C4-2B (cell line): Measurements from ENCODE around the gene SPATA13.
"Not testable (repeated sequence)": the region's sequence is repeated elsewhere in the genome, so short reads cannot be mapped to it uniquely, and the experiment has no call there.

Experiments
- H3K27ac ChIP-seq: fragments of 450-650 bp; 2 replicates; pipeline ENCODE4 v1.5.1; 2017
- ZFX ChIP-seq: fragments of 450-650 bp; IDR thresholded peaks from 2 replicates; pipeline ENCODE4 v1.6.1; 2017
- TF ChIP-seq, protein P1 (sequence below): fragments of 450-650 bp; conservative IDR thresholded peaks from 2 replicates; pipeline ENCODE4 v1.5.1; 2017; ENCODE audit warnings: mild to moderate bottlenecking

Gene SPATA13

DNA sequence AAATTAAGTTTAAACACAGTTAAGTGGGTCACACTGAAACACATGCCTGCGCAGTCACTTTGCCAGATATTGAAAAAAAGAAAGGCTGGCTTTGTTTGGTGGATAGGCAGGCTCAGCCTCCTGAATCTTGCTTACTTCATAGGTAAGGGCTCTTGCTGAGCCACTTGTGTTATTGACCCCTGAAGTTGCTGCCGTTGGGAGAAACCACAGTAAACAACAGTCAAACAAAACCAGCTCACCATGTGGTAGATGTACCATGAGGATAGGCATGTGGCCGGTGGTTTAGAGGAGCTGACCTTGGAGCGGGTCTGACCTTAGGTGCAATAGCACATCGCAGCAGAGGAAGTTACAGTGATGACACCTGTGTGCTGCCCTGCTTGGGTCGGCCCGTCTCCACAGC, 52.2 kb downstream of the SPATA13 start:
- H3K27ac ChIP-seq = no peak overlapping the region
- no peak for TF ChIP-seq ZFX
- TF ChIP-seq, protein P1, sequence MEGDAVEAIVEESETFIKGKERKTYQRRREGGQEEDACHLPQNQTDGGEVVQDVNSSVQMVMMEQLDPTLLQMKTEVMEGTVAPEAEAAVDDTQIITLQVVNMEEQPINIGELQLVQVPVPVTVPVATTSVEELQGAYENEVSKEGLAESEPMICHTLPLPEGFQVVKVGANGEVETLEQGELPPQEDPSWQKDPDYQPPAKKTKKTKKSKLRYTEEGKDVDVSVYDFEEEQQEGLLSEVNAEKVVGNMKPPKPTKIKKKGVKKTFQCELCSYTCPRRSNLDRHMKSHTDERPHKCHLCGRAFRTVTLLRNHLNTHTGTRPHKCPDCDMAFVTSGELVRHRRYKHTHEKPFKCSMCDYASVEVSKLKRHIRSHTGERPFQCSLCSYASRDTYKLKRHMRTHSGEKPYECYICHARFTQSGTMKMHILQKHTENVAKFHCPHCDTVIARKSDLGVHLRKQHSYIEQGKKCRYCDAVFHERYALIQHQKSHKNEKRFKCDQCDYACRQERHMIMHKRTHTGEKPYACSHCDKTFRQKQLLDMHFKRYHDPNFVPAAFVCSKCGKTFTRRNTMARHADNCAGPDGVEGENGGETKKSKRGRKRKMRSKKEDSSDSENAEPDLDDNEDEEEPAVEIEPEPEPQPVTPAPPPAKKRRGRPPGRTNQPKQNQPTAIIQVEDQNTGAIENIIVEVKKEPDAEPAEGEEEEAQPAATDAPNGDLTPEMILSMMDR = no peak

DNA sequence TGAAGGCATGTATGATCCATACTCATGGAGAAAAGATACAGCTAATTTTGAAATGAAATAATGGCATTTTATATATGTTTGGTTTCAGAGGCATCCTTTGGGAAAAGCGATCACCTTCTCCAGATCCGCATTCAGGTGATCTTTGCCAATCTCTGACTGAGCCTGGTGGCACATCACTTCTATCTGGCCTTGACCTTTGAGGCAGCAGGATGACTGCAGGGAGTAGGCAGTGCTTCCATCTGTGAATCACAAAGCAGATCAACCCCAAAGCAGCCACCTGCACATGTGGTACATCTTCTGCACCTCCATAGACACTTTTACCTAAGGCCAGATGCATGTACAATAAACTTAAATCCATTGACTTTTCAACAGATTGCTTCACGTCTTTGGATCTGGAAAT, 53.4 kb downstream of the SPATA13 start:
- H3K27ac ChIP-seq = no peak overlapping the region
- TF ChIP-seq ZFX = no peak

DNA sequence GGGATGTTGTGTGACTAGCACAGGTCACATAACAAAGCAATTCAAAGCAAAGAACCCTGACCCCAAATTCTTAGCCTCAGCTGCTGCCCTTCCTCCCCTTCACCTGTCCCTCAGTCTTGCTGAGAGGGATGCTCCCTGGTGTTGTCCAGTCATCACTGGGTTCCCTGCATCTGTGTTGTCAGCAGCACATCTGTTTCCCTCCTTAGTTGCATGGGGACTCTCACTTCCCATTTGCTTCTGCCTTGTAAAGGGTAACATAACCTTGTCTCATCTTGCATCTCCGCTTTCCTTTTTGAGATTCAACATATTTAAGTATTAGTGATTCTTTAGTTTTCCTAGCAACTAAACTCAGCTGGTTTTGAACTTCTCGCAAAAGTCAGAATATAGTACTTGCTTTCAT, 54.0 kb downstream of the SPATA13 start:
- TF ChIP-seq, protein P1 = no peak
- no peak for TF ChIP-seq ZFX
- H3K27ac ChIP-seq = peak overlapping the region; percentile 62

DNA sequence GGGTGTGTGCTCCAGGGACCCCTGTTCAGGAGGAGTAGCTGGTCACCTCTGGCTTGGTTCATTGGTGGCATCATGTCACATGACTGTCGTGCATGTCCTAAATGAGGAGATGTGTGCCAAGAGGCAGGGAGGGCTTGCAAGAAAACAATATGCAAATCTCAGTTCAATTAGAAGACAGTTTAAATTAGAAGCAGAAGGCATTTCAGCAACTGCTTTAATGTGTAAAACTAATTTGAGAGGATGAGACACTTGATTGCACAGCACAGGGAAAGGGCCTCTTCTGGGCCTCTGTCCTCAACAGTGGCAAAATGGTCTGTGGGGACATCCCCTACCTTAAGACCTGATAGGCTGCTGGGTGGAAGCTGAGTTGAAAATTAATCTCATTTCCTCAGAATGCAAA, 54.6 kb downstream of the SPATA13 start:
- TF ChIP-seq, protein P1 = no peak
- no peak for TF ChIP-seq ZFX

GRCh38 chr13:24215732-24216131, 55.2 kb downstream of the SPATA13 start:
- H3K27ac ChIP-seq = peak overlapping the region; percentile 62
- no peak for TF ChIP-seq ZFX
- TF ChIP-seq, protein P1 = no peak

More for the DNA sequence above, 54.6 kb downstream of the SPATA13 start:
- H3K27ac ChIP-seq = peak overlapping the region; percentile 62

GRCh38 chr13:24216176-24216575, 55.7 kb downstream of the SPATA13 start:
- H3K27ac ChIP-seq = peak overlapping the region; percentile 62
- TF ChIP-seq, protein P1 = no peak
- TF ChIP-seq ZFX = no peak

DNA sequence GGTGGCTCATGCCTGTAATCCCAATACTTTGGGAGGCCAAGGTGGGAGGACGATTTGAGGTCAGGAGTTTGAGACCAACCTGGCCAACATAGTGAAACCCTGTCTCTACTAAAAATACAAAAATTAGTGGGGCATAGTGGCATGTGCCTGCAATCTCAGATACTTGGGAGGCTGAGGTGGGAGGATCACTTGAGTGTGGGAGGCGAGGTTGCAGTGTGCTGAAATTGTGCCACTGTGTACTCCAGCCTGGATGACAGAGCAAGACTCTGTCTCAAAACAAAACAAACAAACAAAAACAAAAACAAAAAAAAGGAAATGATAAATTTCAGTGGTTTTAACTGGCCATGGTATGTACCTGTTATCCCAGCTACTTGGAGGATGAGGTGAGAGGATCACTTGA, 56.3 kb downstream of the SPATA13 start:
- not testable (repeated sequence) for H3K27ac ChIP-seq

GRCh38 chr13:24217601-24218281, 57.2 kb downstream of the SPATA13 start:
- peak overlapping the region; percentile 22 for H3K27ac ChIP-seq
- TF ChIP-seq ZFX = no peak
- TF ChIP-seq, protein P1 = no peak
